ENCODE results near the gene ADM2.

The ADM2 gene

DNA sequence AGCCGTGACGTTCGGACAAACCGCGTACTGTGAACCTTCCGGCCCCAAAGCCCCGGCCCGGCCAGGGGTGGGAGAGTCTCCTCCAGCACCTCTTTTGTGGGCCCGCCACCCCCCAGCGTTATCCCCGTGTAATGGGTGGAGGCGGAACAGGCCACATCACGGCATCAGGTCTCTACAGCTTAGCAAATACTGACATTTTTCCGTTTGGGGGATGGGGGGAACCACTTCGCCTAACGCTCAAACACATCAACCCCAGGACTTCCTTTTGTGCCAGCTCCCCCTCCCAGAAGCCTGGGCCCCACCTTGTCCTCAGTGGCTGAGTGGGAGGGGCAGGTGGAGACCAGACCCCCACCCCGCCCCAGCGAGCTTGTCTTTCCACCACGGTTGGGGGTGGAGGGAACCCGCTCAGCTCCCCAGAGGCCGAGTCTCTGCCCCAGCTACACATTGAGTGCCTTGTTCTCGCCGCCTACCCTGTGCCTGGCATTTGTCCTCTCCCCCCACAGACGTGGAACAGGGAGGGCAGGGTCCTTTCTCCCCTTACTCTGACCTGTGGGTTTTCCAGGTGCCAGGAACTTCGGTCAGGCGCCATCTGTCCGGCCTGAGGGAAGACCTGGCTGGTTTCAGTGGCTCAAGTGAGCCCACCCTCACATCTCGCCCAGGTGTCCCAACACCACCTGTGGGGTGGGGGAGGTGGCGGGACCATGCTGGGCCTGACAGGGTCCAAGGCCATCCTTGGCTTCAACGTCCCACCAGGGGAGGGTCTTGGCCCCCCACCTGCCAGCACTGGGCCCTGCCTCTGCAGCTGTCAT, 36.1 kb upstream of the ADM2 start:
- no peak for DNase-seq (ENCODE audit: low spot score)
- ChIA-PET CTCF (interaction anchor here (0.6 kb wide), 1 partner anchor 50 kb away, joined by 6 read pairs; no protein-coding TSS in a partner anchor), POLR2A (ENCODE audit: low non-redundant PET) (interaction anchor here (0.6 kb wide), 1 partner anchor 255 kb away, joined by 4 read pairs; no protein-coding TSS in a partner anchor)
- TF ChIP-seq, protein P1, sequence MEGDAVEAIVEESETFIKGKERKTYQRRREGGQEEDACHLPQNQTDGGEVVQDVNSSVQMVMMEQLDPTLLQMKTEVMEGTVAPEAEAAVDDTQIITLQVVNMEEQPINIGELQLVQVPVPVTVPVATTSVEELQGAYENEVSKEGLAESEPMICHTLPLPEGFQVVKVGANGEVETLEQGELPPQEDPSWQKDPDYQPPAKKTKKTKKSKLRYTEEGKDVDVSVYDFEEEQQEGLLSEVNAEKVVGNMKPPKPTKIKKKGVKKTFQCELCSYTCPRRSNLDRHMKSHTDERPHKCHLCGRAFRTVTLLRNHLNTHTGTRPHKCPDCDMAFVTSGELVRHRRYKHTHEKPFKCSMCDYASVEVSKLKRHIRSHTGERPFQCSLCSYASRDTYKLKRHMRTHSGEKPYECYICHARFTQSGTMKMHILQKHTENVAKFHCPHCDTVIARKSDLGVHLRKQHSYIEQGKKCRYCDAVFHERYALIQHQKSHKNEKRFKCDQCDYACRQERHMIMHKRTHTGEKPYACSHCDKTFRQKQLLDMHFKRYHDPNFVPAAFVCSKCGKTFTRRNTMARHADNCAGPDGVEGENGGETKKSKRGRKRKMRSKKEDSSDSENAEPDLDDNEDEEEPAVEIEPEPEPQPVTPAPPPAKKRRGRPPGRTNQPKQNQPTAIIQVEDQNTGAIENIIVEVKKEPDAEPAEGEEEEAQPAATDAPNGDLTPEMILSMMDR (conservative IDR thresholded peaks at IDR 0.05; ENCODE audit: low read depth) = no peak
- peak overlapping the region; percentile 57 for H3K27ac ChIP-seq

DNA sequence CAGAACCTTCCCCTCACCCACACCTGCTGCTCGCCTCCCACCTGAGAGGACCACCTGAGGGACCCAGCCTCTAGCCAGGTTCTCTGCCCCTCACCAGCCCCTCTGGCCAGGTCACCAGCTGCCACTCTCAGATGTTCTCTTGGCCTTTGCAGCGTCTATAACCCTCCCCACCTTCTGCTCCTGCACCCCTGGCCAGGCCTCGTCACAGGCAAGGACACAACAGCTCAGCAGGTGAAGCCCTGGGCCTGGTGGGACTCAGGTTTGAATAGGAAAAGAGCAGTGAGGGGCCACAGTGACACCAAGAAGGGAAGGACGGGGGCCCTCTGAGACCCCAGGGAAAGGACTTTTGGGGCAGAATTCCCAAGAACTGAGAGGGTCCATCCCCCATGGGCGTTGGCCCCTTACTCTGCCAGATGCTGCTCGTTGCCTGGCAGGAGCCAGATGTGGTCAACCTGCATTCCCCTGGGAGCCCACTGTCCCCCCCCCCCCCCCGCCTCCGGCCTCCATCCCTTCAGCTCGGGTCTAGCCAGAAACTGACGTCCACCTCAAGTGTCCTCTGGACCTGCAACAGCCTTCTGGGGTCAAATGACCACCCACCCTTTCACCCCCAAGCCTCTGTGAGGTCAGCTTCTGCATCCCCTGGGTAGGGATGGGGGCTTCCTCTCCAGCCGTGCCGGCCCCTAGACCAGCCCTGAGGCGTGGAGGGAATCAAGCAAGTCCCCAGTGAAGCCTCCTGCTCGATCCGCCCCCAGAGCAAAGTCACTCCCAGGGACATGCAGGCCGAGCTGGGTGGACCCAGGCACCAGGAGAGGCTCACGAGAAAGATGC, 35.2 kb upstream of the ADM2 start:
- DNase-seq (ENCODE audit: low spot score) = no peak
- TF ChIP-seq, protein P1 (conservative IDR thresholded peaks at IDR 0.05; ENCODE audit: low read depth) = no peak
- H3K27ac ChIP-seq = peak overlapping the region; percentile 57
- POLR2A ChIA-PET (ENCODE audit: low non-redundant PET) = no interaction called here
- CTCF ChIA-PET = interaction anchor here (0.6 kb wide), 1 partner anchor 49 kb away, joined by 6 read pairs; no protein-coding TSS in a partner anchor

DNA sequence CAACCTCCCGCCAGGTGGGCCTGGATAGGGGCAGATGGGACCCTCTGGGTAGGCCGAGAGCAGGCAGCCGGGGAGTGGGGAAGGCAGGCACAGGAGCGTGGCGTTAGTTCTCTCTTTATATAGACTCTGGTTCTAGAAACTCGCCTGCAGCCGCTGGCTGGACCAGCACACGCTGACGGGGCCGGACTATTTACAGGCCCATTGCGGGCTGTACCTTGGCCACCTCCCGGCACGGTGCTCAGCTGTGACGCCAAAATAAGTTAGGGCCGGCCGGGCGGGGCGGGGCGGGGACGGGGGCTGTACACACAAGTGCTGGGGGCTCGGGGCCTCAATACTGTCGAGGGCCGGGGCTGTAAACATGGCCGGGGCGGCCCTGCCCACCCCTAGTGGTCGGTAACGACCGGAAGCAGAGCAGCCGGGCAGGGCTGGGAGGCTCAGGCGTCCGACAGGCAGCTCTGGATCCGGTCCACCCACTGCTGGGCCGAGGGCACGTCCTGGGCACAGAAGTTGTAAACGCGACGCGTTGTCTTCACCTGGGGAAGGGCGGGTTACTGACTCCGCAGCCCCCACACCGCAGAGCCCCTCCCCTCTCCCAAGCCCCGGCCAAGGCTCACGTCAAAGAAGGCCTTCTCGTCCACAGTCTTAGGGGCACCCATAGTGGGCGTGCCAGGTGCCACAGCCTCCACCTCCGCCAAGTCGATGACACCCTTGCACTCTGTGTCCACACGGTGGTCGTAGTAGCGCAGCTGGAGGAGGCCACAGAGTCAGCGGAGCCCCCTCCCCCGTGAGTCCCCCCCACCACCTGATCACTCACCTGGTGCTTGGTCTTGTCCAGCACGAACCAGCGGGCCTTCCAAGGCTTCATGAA, 34.4 kb upstream of the ADM2 start:
- TF ChIP-seq, protein P1 (conservative IDR thresholded peaks at IDR 0.05; ENCODE audit: low read depth) = no peak
- peak overlapping the region; percentile 61; the same call in 1 of the 2 replicates for H3K27ac ChIP-seq
- ChIA-PET POLR2A (ENCODE audit: low non-redundant PET) (no interaction called here), CTCF (no interaction called here)
- no peak for DNase-seq (ENCODE audit: low spot score)

DNA sequence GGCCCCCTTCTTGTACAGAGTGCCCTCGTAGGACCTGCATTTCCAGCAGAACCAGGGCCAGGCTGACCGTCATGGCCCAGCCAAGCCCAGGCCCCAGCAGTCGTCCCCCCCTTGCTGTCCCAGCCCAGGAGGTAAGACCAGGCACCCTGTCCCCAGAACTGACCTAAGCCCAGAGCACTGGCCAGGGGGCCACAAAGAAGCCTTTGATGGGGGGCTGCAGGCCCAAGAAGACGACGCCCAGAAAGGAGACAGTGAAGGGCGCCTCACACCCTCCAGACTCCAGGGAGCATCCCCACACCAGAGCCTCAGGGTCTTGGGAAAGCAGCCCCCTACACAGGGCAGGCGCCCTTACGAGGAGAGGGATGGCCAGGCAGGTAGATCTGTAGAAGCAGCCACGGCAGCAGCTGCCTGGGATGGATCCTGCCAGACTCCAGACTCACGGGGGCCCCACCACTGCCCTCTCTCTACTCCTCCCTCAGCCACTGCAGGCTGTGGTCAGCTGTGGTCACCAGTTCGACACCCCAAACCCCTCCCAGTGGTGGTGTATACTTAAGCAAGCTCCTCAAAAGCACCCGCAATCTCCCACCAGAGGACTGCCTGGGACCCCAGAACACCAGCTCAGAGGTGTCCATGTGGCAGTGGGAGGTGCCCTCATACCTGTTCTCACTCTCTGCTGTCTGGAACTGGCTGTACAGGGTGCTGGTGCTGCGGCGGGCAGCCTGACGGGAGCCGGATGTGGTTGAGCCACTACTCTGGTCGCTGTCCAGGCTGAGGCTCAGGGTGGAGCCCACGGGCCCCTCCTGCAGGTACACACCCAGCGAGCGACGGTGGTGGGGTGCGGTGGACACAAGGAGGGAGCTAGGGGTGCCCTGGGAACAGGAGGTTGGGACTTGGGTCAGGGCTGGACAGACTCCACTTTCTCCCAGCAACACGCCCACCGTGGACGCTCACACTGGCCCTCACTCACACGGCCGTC, 33.5 kb upstream of the ADM2 start:
- ChIA-PET CTCF (interaction anchor here (0.7 kb wide), 1 partner anchor 115 kb away, joined by 3 read pairs; no protein-coding TSS in a partner anchor), POLR2A (ENCODE audit: low non-redundant PET) (no interaction called here)
- H3K27ac ChIP-seq = peak overlapping the region; percentile 61
- TF ChIP-seq, protein P1 (conservative IDR thresholded peaks at IDR 0.05; ENCODE audit: low read depth) = no peak
- no peak for DNase-seq (ENCODE audit: low spot score)

DNA sequence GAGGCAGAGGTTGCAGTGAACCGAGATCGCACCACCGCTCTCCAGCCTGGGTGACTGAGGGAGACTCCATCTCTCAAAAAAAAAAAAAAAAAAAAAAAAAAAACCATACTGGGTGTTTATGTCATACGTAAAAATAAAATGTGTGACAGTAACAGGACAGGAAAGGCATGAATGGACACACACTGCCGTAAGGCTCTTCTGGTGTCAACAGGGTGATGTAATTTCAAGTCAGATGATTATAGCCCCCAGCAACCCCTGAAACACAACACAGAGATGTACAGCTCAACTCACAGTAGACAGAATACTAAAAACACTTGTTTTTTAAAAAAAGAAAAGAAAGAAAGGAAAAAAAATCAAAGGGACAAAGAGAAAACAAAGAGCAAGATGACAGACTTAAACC, 28.7 kb upstream of the ADM2 start:
- TF ChIP-seq, protein P1 (conservative IDR thresholded peaks at IDR 0.05; ENCODE audit: low read depth) = no peak
- ChIA-PET CTCF (interaction anchor here (0.6 kb wide), 1 partner anchor 179 kb away, joined by 4 read pairs; no protein-coding TSS in a partner anchor), POLR2A (ENCODE audit: low non-redundant PET) (no interaction called here)
- DNase-seq (ENCODE audit: low spot score) = no peak
- no peak overlapping the region for H3K27ac ChIP-seq
